OCI-LY3 (cell line): ENCODE data around the gene AGBL4.

Experiments used
- H2AFZ ChIP-seq: fragments of 200-600, 300-600 bp; shearing (Covaris generic); 2 replicates; pipeline ENCODE4 v1.6.0; 2014; ENCODE audit warnings: antibody characterized with exemption, low read depth, low read length
- H3K27ac ChIP-seq: fragments of 200-600, 300-600 bp; sonication (generic); 2 replicates; pipeline ENCODE4 v1.5.1; 2014; ENCODE audit warnings: mild to moderate bottlenecking, low read length, moderate library complexity, mixed read lengths
- H3K27me3 ChIP-seq: fragments of 200-600, 300-600 bp; sonication (generic); 2 replicates; pipeline ENCODE4 v1.6.1; 2014; ENCODE audit warnings: low read depth, low read length, mixed read lengths
- H3K36me3 ChIP-seq: fragments of 200-600, 300-600 bp; sonication (generic); replicated peaks from 2 replicates; pipeline ENCODE3; 2014; ENCODE audit warnings: low read depth, low read length, mixed read lengths
- H3K4me1 ChIP-seq: fragments of 300-600, 200-600 bp; sonication (generic); 2 replicates; pipeline ENCODE4 v1.6.1; 2014; ENCODE audit warnings: low read length, mixed read lengths
- H3K4me2 ChIP-seq: fragments of 200-600, 300-600 bp; sonication (generic); 2 replicates; pipeline ENCODE4 v1.6.1; 2014; ENCODE audit warnings: low read length, mixed read lengths
- H3K4me3 ChIP-seq: fragments of 300-600, 200-600 bp; sonication (generic); 2 replicates; pipeline ENCODE4 v1.5.1; 2014; ENCODE audit warnings: antibody characterized with exemption, mild to moderate bottlenecking, low read length, moderate library complexity
- H3K79me2 ChIP-seq: fragments of 300-600, 200-600 bp; shearing (Covaris generic); 2 replicates; pipeline ENCODE4 v1.6.1; 2014; ENCODE audit warnings: mild to moderate bottlenecking, low read length, mixed read lengths
- H3K9ac ChIP-seq: fragments of 300-600, 200-600 bp; shearing (Covaris generic); 2 replicates; pipeline ENCODE4 v1.6.0; 2014; ENCODE audit warnings: mild to moderate bottlenecking, low read length, moderate library complexity
- H3K9me3 ChIP-seq: fragments of 200-600, 300-600 bp; shearing (Covaris generic); 2 replicates; pipeline ENCODE4 v1.6.1; 2014; ENCODE audit warnings: low read length, mixed read lengths; ENCODE audit not compliant: insufficient read depth
- H4K20me1 ChIP-seq: fragments of 200-600, 300-600 bp; sonication (generic); 2 replicates; pipeline ENCODE4 v1.6.1; 2016; ENCODE audit warnings: low read length, mixed read lengths; ENCODE audit not compliant: insufficient read depth
- EZH2phosphoT487 ChIP-seq: fragments of 200-600 bp; shearing (Covaris generic); IDR thresholded peaks from 2 replicates; pipeline ENCODE4 v1.6.1; 2018; ENCODE audit warnings: antibody characterized with exemption, mixed run types, low read depth
- TF ChIP-seq, protein P1 (sequence below): fragments of 200-600, 300-600 bp; sonication (generic); IDR thresholded peaks from 2 replicates; pipeline ENCODE4 v1.5.1; 2014; ENCODE audit warnings: antibody characterized with exemption, low read length, low read depth

The AGBL4 gene

DNA sequence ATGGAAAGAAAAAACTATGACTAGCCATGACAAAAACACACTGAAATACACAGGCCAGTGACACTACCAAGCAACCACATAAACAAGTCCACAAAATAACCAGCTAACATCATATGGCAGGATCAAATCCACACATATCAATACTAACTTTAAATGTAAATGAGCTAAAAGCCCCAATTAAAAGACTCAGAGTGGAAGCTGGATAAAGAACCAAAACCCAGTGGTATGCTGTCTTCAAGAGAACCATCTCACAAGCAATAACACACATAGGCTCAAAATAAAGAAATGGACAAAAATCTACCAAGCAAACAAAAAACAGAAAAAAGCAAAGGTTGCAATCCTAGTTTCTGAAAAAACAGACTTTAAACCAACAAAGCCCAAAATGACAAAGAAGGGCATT, 770.8 kb downstream of the AGBL4 start:
- Histone ChIP-seq H2AFZ (no peak overlapping the region), H3K79me2 (no peaks in the 10 kb centered on the region), H3K27me3 (no peaks in the 10 kb centered on the region), H3K4me2 (no peak overlapping the region), H3K9me3 (no peaks in the 10 kb centered on the region), H4K20me1 (no peaks in the 10 kb centered on the region), H3K4me3 (no peak overlapping the region), H3K9ac (no peak overlapping the region), H3K27ac (no peak overlapping the region), H3K36me3 (no peaks in the 10 kb centered on the region), H3K4me1 (no peaks in the 10 kb centered on the region)
- TF ChIP-seq EZH2phosphoT487: no peak
- TF ChIP-seq, protein P1, sequence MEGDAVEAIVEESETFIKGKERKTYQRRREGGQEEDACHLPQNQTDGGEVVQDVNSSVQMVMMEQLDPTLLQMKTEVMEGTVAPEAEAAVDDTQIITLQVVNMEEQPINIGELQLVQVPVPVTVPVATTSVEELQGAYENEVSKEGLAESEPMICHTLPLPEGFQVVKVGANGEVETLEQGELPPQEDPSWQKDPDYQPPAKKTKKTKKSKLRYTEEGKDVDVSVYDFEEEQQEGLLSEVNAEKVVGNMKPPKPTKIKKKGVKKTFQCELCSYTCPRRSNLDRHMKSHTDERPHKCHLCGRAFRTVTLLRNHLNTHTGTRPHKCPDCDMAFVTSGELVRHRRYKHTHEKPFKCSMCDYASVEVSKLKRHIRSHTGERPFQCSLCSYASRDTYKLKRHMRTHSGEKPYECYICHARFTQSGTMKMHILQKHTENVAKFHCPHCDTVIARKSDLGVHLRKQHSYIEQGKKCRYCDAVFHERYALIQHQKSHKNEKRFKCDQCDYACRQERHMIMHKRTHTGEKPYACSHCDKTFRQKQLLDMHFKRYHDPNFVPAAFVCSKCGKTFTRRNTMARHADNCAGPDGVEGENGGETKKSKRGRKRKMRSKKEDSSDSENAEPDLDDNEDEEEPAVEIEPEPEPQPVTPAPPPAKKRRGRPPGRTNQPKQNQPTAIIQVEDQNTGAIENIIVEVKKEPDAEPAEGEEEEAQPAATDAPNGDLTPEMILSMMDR: no peak

DNA sequence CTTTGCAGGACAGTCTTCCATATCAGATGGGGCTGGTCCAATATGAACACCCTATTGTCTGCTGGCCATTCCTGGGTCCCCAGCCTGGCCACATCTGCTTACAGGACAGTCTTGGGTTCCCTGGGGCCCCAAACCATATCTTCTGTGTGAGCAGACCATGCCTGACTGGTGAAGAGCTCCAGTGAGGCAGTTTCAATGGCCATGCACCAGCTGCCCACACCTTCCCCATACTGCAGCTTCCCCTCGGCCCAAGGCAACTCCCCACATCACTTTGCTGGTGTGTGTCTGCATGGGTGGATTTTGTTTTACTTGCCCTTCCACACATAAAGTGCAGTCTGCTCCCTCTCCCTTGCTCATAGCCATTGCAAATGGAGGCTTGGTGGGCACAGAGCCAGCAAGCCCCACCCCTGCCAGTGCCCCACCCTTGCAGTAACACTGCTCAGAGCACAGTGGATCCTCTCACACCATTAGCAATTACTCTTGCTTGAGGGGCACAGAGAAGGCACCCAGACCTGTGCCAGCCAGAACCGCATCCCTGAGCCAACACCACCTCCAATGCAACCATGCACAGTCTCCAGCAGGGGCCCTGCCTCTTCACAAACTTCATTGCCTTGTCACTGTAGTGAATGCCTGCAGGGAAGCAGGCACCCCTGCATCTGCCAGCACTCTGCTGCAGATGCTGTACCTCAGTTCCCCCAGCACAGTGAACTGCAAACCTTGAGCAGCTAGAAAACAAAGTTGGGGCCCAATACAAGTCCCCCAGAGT, 772.6 kb downstream of the AGBL4 start:
- Histone ChIP-seq H4K20me1 (no peaks in the 10 kb centered on the region), H3K79me2 (no peaks in the 10 kb centered on the region), H3K9me3 (no peaks in the 10 kb centered on the region), H3K9ac (no peak overlapping the region), H3K36me3 (no peaks in the 10 kb centered on the region), H3K27ac (no peak overlapping the region), H3K4me2 (no peak overlapping the region), H3K4me3 (no peak overlapping the region), H3K4me1 (no peaks in the 10 kb centered on the region), H2AFZ (no peak overlapping the region), H3K27me3 (no peaks in the 10 kb centered on the region)
- TF ChIP-seq, protein P1: no peak
- TF ChIP-seq EZH2phosphoT487: no peak

DNA sequence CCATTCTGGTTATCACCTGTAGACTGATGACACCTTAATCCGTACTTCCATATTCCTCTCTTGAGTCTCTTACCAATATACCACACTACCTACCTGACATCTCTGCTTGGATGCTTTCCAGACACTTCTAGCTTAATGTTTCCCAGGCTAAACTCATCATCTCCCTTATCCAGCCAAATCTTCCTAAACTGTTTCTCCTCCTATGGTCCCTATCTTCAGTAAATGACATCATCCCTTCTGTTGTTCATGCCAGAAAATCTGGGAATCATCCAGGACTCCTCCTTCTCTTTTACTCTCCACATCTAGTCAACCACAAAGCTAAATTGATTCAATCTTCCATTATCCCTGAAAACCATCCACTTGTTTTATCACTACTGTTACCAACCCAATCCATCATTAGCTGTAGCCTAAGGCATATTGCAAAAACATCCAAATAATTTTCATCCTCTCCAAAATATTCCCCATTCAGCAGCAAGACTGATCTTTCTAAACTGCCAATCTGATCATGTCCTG, 783.0 kb downstream of the AGBL4 start:
- no peaks in the 10 kb centered on the region for H3K79me2 ChIP-seq
- TF ChIP-seq EZH2phosphoT487: no peak
- TF ChIP-seq, protein P1: no peak

DNA sequence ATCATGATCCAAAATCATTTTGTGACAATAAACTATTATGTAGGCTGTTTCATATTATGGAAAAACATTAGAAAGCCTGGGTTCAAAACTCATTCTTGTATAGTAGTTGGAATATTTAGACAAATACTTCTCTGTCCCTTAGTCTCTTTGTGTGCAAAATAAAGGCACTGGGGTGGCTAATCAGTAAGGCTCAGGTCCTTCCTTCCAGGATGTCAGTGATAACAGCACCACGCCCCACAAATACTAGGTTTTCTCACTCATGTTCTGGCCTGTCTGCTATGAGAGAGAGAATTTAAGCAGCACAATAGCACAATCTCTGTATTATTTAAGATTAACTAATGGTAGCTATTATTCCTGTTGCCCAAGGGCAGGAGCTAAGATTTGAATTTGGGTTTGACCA, 788.8 kb downstream of the AGBL4 start:
- Histone ChIP-seq H3K79me2 (no peaks in the 10 kb centered on the region), H3K9ac (no peak overlapping the region), H3K4me3 (no peak overlapping the region), H3K9me3 (no peaks in the 10 kb centered on the region), H3K27me3 (no peaks in the 10 kb centered on the region), H2AFZ (no peak overlapping the region), H3K4me1 (no peaks in the 10 kb centered on the region), H3K27ac (no peak overlapping the region), H3K4me2 (no peak overlapping the region), H3K36me3 (no peaks in the 10 kb centered on the region), H4K20me1 (no peaks in the 10 kb centered on the region)
- TF ChIP-seq, protein P1: no peak

More for the DNA sequence above, 783.0 kb downstream of the AGBL4 start:
- Histone ChIP-seq H3K27me3 (no peaks in the 10 kb centered on the region), H3K4me2 (no peak overlapping the region), H3K9ac (no peak overlapping the region), H2AFZ (no peak overlapping the region), H3K4me1 (no peaks in the 10 kb centered on the region), H3K9me3 (no peaks in the 10 kb centered on the region), H4K20me1 (no peaks in the 10 kb centered on the region), H3K27ac (no peak overlapping the region), H3K4me3 (no peak overlapping the region), H3K36me3 (no peaks in the 10 kb centered on the region)
